ENCODE measurements around the gene FAM237A. TPM values are rescaled to one million over a fixed set of nuclear protein-coding genes. Genes with fewer than 3 reads are reported as not detected.

FAM237A gene
- total RNA-seq, 4 donors from 2014 or later = not detected

DNA sequence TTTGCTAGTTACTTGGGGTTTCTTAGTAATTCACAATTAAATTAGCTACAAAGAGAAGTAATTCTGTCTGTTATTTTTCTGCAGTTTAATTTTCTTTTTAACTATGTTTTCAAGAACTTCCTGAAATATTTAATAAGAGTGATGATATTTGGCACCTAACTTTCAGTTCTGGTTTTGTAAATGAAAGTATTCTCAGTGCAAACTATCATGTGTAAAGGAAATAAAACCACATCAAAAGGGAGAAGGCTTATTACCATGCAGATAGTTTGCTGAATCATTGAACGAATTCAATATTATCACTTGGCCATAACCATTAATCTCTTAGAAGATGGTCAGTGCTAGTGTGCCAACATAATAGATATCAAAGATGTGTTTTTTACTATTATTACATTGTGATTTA lies 46.7 kb downstream of the FAM237A start:
- Histone ChIP-seq H3K9me3 (no peaks in the 10 kb centered on the region), H3K36me3 (no peaks in the 10 kb centered on the region), H3K4me1 (no peaks in the 10 kb centered on the region), H3K4me3 (no peak overlapping the region), H3K27ac (replicated peaks in 1 of 4) (no peak overlapping the region), H3K27me3 (peaks cover 0 to 4% (median 0%) of the 10 kb centered on the region in 4 donors)
- no peak for TF ChIP-seq CTCF (IDR thresholded peaks at IDR 0.05)
- no peak for TF ChIP-seq EP300 (IDR thresholded peaks at IDR 0.05)
- TF ChIP-seq POLR2A (IDR thresholded peaks at IDR 0.05; ENCODE audit: low read depth) = no peak
- no peak for TF ChIP-seq POLR2AphosphoS5 (IDR thresholded peaks at IDR 0.05)
- no peak for DNase-seq (ENCODE audit: extremely low spot score)
- intact Hi-C loops (cut with DNase I) = no loop called here
- 59% methylated on average over 1 of the region's 1 CpG for WGBS

DNA sequence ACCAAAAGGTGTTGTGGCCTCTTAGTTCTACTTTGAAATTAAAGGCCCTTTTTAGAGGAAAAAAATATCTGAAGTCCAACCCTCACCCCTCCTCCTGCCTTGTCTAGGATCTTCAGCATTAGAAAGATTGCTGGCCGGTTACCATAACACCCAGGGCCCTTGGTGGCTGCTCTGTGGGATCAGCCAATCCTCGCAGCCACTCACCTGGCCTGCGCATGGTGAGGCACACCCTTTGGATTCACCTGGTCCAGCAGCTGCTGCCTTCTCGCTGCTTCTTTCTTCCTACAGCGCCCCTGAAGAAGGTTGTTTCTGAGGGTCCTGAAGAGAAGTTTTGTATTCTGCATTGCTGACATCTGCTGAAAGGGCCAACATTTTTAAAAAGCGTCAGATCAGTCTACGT lies 50.7 kb downstream of the FAM237A start:
- TF ChIP-seq EP300 (IDR thresholded peaks at IDR 0.05) (no peak), POLR2AphosphoS5 (IDR thresholded peaks at IDR 0.05) (no peak), POLR2A (IDR thresholded peaks at IDR 0.05; ENCODE audit: low read depth) (no peak), CTCF (IDR thresholded peaks at IDR 0.05) (no peak)
- no peaks in the 10 kb centered on the region for H3K4me1 ChIP-seq
- 70% methylated on average over 6 of the region's 7 CpGs for WGBS
- H3K36me3 ChIP-seq = no peaks in the 10 kb centered on the region
- no peaks in the 10 kb centered on the region for H3K27me3 ChIP-seq
- no peak overlapping the region for H3K4me3 ChIP-seq
- H3K9me3 ChIP-seq = no peaks in the 10 kb centered on the region
- intact Hi-C loops (cut with DNase I) = loop anchor here (2.0 to 10.0 kb wide), 2 partner anchors 72 to 782 kb away; partner anchors contain the start of genes FASTKD2 and MDH1B
- no peak for DNase-seq (ENCODE audit: extremely low spot score)
- no peak overlapping the region for H3K27ac ChIP-seq (replicated peaks in 1 of 4)

- TF ChIP-seq CTCF (IDR thresholded peaks at IDR 0.05) (peak; percentile 58 to 63 (median 61)), POLR2AphosphoS5 (IDR thresholded peaks at IDR 0.05) (no peak), POLR2A (IDR thresholded peaks at IDR 0.05; ENCODE audit: low read depth) (no peak)
- H3K36me3 ChIP-seq = no peaks in the 10 kb centered on the region
- no peaks in the 10 kb centered on the region for H3K4me1 ChIP-seq
- no peaks in the 10 kb centered on the region for H3K9me3 ChIP-seq
- H3K27me3 ChIP-seq = no peaks in the 10 kb centered on the region
- H3K27ac ChIP-seq (replicated peaks in 1 of 4) = no peak overlapping the region
- WGBS = 40% methylated on average over 5 of the region's 5 CpGs
- intact Hi-C loops (cut with DNase I) = loop anchor here (2.0 to 10.0 kb wide), 2 partner anchors 71 to 781 kb away; partner anchors contain the start of genes FASTKD2 and MDH1B
- H3K4me3 ChIP-seq = no peak overlapping the region
- DNase-seq (ENCODE audit: extremely low spot score) = no peak
These were observed 51.3 kb downstream of the FAM237A start for GRCh38 chr2:206693399-206694137.

GRCh38 chr2:206696910-206697309 lies 54.6 kb downstream of the FAM237A start:
- intact Hi-C loops (cut with DNase I) = loop anchor here (5.0 to 10.0 kb wide), 2 partner anchors 68 to 85 kb away; partner anchors contain the start of genes FASTKD2 and MDH1B
- no peak overlapping the region for H3K27ac ChIP-seq (replicated peaks in 1 of 4)
- TF ChIP-seq POLR2AphosphoS5 (IDR thresholded peaks at IDR 0.05) (no peak), POLR2A (IDR thresholded peaks at IDR 0.05; ENCODE audit: low read depth) (no peak), CTCF (IDR thresholded peaks at IDR 0.05) (no peak), EP300 (IDR thresholded peaks at IDR 0.05) (no peak)

More at GRCh38 chr2:206696910-206697309, 54.6 kb downstream of the FAM237A start:
- H3K36me3 ChIP-seq = no peaks in the 10 kb centered on the region
- no peaks in the 10 kb centered on the region for H3K9me3 ChIP-seq
- H3K27me3 ChIP-seq = no peaks in the 10 kb centered on the region
- no peak overlapping the region for H3K4me3 ChIP-seq
- no peaks in the 10 kb centered on the region for H3K4me1 ChIP-seq
- no peak for DNase-seq (ENCODE audit: extremely low spot score)

Data from esophagus muscularis mucosa (tissue), 4 donors.